Mesothelial cell of epicardium (in vitro differentiated cells): ENCODE data around the gene NEK1. TPM values are rescaled to one million over a fixed set of nuclear protein-coding genes. Genes with fewer than 3 reads are reported as not detected.
A peak's percentile ranks its signal among the peaks of the same experiment; 100 is the strongest.

Experiments
- DNase-seq, 2 experiments: peaks; one replicate each; pipeline ENCODE4 v3.0.0; 2021; ENCODE audit warnings: low spot score in 2 of 2; ENCODE audit not compliant: unreplicated experiment in 2 of 2
- H3K27ac Mint-ChIP-seq: 2 replicates; pipeline ENCODE4 v1.8.0; 2021; ENCODE audit warnings: mixed read lengths
- H3K27me3 Mint-ChIP-seq: 2 replicates; pipeline ENCODE4 v1.8.0; 2021; ENCODE audit warnings: low read depth, mixed read lengths
- H3K36me3 Mint-ChIP-seq: 2 replicates; pipeline ENCODE4 v1.8.0; 2021; ENCODE audit warnings: mixed read lengths
- H3K4me1 Mint-ChIP-seq: 2 replicates; pipeline ENCODE4 v1.8.0; 2021; ENCODE audit warnings: mixed read lengths
- H3K4me3 Mint-ChIP-seq: 2 replicates; pipeline ENCODE4 v1.8.0; 2021; ENCODE audit warnings: mild to moderate bottlenecking, moderate library complexity, mixed read lengths
- H3K9me3 Mint-ChIP-seq: 2 replicates; pipeline ENCODE4 v1.8.0; 2021; ENCODE audit warnings: mixed read lengths
- CTCF ChIP-seq: fragments of 200-600 bp; sonication (generic); IDR thresholded peaks from one replicate; pipeline ENCODE4 v1.5.0; 2021; ENCODE audit warnings: antibody characterized with exemption; ENCODE audit not compliant: unreplicated experiment
- total RNA-seq: library from RNA; stranded (reverse); gene quantifications from 3 replicates; pipeline ENCODE4 v1.2.1, GENCODE V29; 2021

NEK1 gene
- total RNA-seq, 1 donor from 2014 or later = 21.3 TPM

- no peaks in the 10 kb centered on the region for H3K9me3 Mint-ChIP-seq
- no peak overlapping the region for H3K27ac Mint-ChIP-seq
- H3K4me1 Mint-ChIP-seq = peaks cover 31% of the 10 kb centered on the region
- no peak for TF ChIP-seq CTCF
- H3K4me3 Mint-ChIP-seq = no peak overlapping the region
- no peaks in the 10 kb centered on the region for H3K36me3 Mint-ChIP-seq
- H3K27me3 Mint-ChIP-seq = no peaks in the 10 kb centered on the region
- DNase-seq = no peak
These were observed 3.2 kb upstream of the NEK1 start for GRCh38 chr4:169615467-169616106.

- H3K4me3 Mint-ChIP-seq = peak overlapping the region; percentile 99
- H3K9me3 Mint-ChIP-seq = no peaks in the 10 kb centered on the region
- TF ChIP-seq CTCF = no peak
- H3K36me3 Mint-ChIP-seq = peaks cover 3% of the 10 kb centered on the region
- peak in 1 of 2 experiments; percentile 71 for DNase-seq
- H3K27ac Mint-ChIP-seq = peak overlapping the region; percentile 99
- H3K4me1 Mint-ChIP-seq = peaks cover 24% of the 10 kb centered on the region
- H3K27me3 Mint-ChIP-seq = no peaks in the 10 kb centered on the region
These were observed 782 bp upstream of the NEK1 start for GRCh38 chr4:169612871-169613859.

- H3K27ac Mint-ChIP-seq = peak overlapping the region; percentile 74
- no peak for TF ChIP-seq CTCF
These were observed 1.2 kb downstream of the NEK1 start for GRCh38 chr4:169611157-169611556.

GRCh38 chr4:169604903-169605331 lies 7.5 kb downstream of the NEK1 start:
- H3K9me3 Mint-ChIP-seq = no peaks in the 10 kb centered on the region
- no peaks in the 10 kb centered on the region for H3K27me3 Mint-ChIP-seq
- H3K36me3 Mint-ChIP-seq = peaks cover 17% of the 10 kb centered on the region
- H3K4me1 Mint-ChIP-seq = peaks cover 1% of the 10 kb centered on the region
- H3K27ac Mint-ChIP-seq = peak overlapping the region; percentile 39
- H3K4me3 Mint-ChIP-seq = no peak overlapping the region
- DNase-seq = no peak
- TF ChIP-seq CTCF = no peak

More at GRCh38 chr4:169611157-169611556, 1.2 kb downstream of the NEK1 start:
- no peak for DNase-seq
- peaks cover 11% of the 10 kb centered on the region for H3K36me3 Mint-ChIP-seq
- H3K4me1 Mint-ChIP-seq = peaks cover 24% of the 10 kb centered on the region
- H3K27me3 Mint-ChIP-seq = no peaks in the 10 kb centered on the region
- H3K4me3 Mint-ChIP-seq = peak overlapping the region; percentile 99
- no peaks in the 10 kb centered on the region for H3K9me3 Mint-ChIP-seq

- no peak for TF ChIP-seq CTCF
- H3K36me3 Mint-ChIP-seq = peaks cover 18% of the 10 kb centered on the region
- peaks cover 1% of the 10 kb centered on the region for H3K4me1 Mint-ChIP-seq
- H3K27ac Mint-ChIP-seq = peak overlapping the region; percentile 13
- no peak overlapping the region for H3K4me3 Mint-ChIP-seq
- no peaks in the 10 kb centered on the region for H3K27me3 Mint-ChIP-seq
- H3K9me3 Mint-ChIP-seq = no peaks in the 10 kb centered on the region
- DNase-seq = no peak
These were observed 8.1 kb downstream of the NEK1 start for GRCh38 chr4:169604131-169604900.
